GM23338 (cell line): Measurements from ENCODE around the gene DIP2C. TPM values are rescaled to one million over a fixed set of nuclear protein-coding genes. Genes with fewer than 3 reads are reported as not detected.

ENCODE experiments used
- ATAC-seq: fragments of 200-7000 bp; cut with Tn5 transposase; 3 replicates; pipeline ENCODE4 v1.9.1; 2020
- DNase-seq: peaks from one replicate; pipeline ENCODE4 v3.0.0-alpha.2; 2015; ENCODE audit warnings: low spot score
- H2AFZ ChIP-seq: fragments of 200-600 bp; sonication (generic); 2 replicates; pipeline ENCODE4 v1.8.0; 2016; ENCODE audit warnings: antibody characterized with exemption, mild to moderate bottlenecking, moderate library complexity
- H3F3A ChIP-seq: fragments of 200-600 bp; sonication (generic); replicated peaks from 2 replicates; pipeline ENCODE4 v1.8.0; 2017; ENCODE audit warnings: antibody characterized with exemption, mixed run types, low read depth
- H3K27ac ChIP-seq: fragments of 200-600 bp; sonication (generic); 2 replicates; pipeline ENCODE4 v1.6.1; 2016; ENCODE audit warnings: low read depth
- H3K27me3 ChIP-seq: fragments of 200-600 bp; sonication (generic); 2 replicates; pipeline ENCODE4 v1.8.0; 2016; ENCODE audit warnings: mild to moderate bottlenecking, mixed run types, moderate library complexity; ENCODE audit not compliant: insufficient read depth
- H3K36me3 ChIP-seq: fragments of 200-600 bp; sonication (generic); 2 replicates; pipeline ENCODE4 v1.8.0; 2016; ENCODE audit warnings: mild to moderate bottlenecking; ENCODE audit not compliant: insufficient read depth
- H3K4me1 ChIP-seq: fragments of 200-600 bp; sonication (generic); 2 replicates; pipeline ENCODE4 v1.8.0; 2016; ENCODE audit warnings: mild to moderate bottlenecking, moderate library complexity; ENCODE audit not compliant: insufficient read depth
- H3K4me2 ChIP-seq: fragments of 200-600 bp; sonication (generic); 2 replicates; pipeline ENCODE4 v1.7.1; 2017; ENCODE audit warnings: mixed run types
- H3K4me3 ChIP-seq: fragments of 200-600 bp; sonication (generic); 2 replicates; pipeline ENCODE4 v1.6.1; 2016; ENCODE audit warnings: mixed run types
- H3K79me2 ChIP-seq: fragments of 200-600 bp; sonication (generic); replicated peaks from 2 replicates; pipeline ENCODE4 v1.8.0; 2017; ENCODE audit warnings: mild to moderate bottlenecking; ENCODE audit not compliant: insufficient read depth
- H3K9me2 ChIP-seq: fragments of 200-600 bp; sonication (generic); 2 replicates; pipeline ENCODE4 v1.8.0; 2017; ENCODE audit not compliant: insufficient read depth
- H4K20me1 ChIP-seq: fragments of 200-600 bp; sonication (generic); replicated peaks from 2 replicates; pipeline ENCODE4 v1.8.0; 2017; ENCODE audit warnings: mild to moderate bottlenecking; ENCODE audit not compliant: insufficient read depth
- H3K27ac Mint-ChIP-seq: 2 replicates; pipeline ENCODE4 v1.8.0; 2020; ENCODE audit warnings: inconsistent platforms, mild to moderate bottlenecking, moderate library complexity, mixed read lengths
- H3K27me3 Mint-ChIP-seq: 3 replicates; pipeline ENCODE4 v1.8.0; 2022; ENCODE audit warnings: low read depth, mild to moderate bottlenecking, moderate library complexity, mixed read lengths, inconsistent platforms; ENCODE audit not compliant: insufficient read depth, poor library complexity
- H3K36me3 Mint-ChIP-seq: 3 replicates; pipeline ENCODE4 v1.8.0; 2021; ENCODE audit warnings: low read depth, mild to moderate bottlenecking, inconsistent platforms, moderate library complexity, mixed read lengths
- H3K4me1 Mint-ChIP-seq: 3 replicates; pipeline ENCODE4 v1.8.0; 2020; ENCODE audit warnings: mild to moderate bottlenecking, inconsistent platforms, mixed read lengths
- H3K4me3 Mint-ChIP-seq: 3 replicates; pipeline ENCODE4 v1.8.0; 2021; ENCODE audit warnings: moderate library complexity, mild to moderate bottlenecking, inconsistent platforms, mixed read lengths
- H3K9me3 Mint-ChIP-seq: 3 replicates; pipeline ENCODE4 v1.8.0; 2020; ENCODE audit warnings: moderate library complexity, mild to moderate bottlenecking, inconsistent platforms, mixed read lengths
- CREB1 ChIP-seq: fragments of 250-450 bp; sonication (Bioruptor Pico); IDR thresholded peaks from 2 replicates; pipeline ENCODE4 v1.5.0; 2020; ENCODE audit warnings: low read depth, mild to moderate bottlenecking, moderate library complexity
- CTCF ChIP-seq, 2 experiments: fragments of 200-600 bp in 1 of 2; sonication (generic) in 1 of 2; conservative IDR thresholded peaks; 2 replicates each; pipeline versions ENCODE4 v1.5.1 to v1.6.1; 2016 to 2017; ENCODE audit warnings: antibody characterized with exemption in 2 of 2, low read depth in 2 of 2, mild to moderate bottlenecking in 2 of 2, moderate library complexity in 1 of 2
- EZH2 ChIP-seq: fragments of 200-600 bp; sonication (generic); IDR thresholded peaks from one replicate; pipeline ENCODE4 v1.8.0; 2017; ENCODE audit warnings: antibody characterized with exemption, mild to moderate bottlenecking, low read depth; ENCODE audit not compliant: unreplicated experiment
- EZH2phosphoT487 ChIP-seq: fragments of 200-600 bp; sonication (generic); IDR thresholded peaks from one replicate; pipeline ENCODE4 v1.8.1; 2018; ENCODE audit warnings: antibody characterized with exemption; ENCODE audit not compliant: unreplicated experiment
- JUNB ChIP-seq: IDR thresholded peaks from one replicate; pipeline ENCODE4 v1.6.1; 2016; ENCODE audit warnings: antibody characterized with exemption; ENCODE audit not compliant: unreplicated experiment
- NANOG ChIP-seq: IDR thresholded peaks from 2 replicates; pipeline ENCODE4 v1.6.1; 2016; ENCODE audit warnings: antibody characterized with exemption, borderline replicate concordance
- POLR2AphosphoS5 ChIP-seq: IDR thresholded peaks from 2 replicates; pipeline ENCODE4 v1.6.1; 2016; ENCODE audit warnings: antibody characterized with exemption, low read depth
- STAT1 ChIP-seq: IDR thresholded peaks from one replicate; pipeline ENCODE4 v1.6.1; 2016; ENCODE audit warnings: antibody characterized with exemption; ENCODE audit not compliant: unreplicated experiment
- ZNF114 ChIP-seq: fragments of 250-450 bp; sonication (Bioruptor Pico); IDR thresholded peaks from 2 replicates; pipeline ENCODE4 v1.5.0; 2020; ENCODE audit warnings: mild to moderate bottlenecking, moderate library complexity
- ZNF331 ChIP-seq: fragments of 250-450 bp; sonication (Bioruptor Pico); IDR thresholded peaks from 2 replicates; pipeline ENCODE4 v1.5.0; 2020; ENCODE audit warnings: low read depth, mild to moderate bottlenecking, moderate library complexity
- polyA plus RNA-seq: library from polyadenylated mRNA; unstranded; fragments of >200 nt; fragmentation: Nextera tagmentation; extraction: Ambion mirVana; gene quantifications from 2 replicates; pipeline ENCODE4 v1.2.1, GENCODE V29; 2016
- total RNA-seq: library from RNA; depleted of rRNA; stranded (reverse); fragments of >200 nt; shearing (Covaris generic); gene quantifications from 2 replicates; pipeline ENCODE4 v1.2.3, GENCODE V29; 2014
- TF ChIP-seq, protein P1 (sequence below): IDR thresholded peaks from 2 replicates; pipeline ENCODE4 v1.6.1; 2016; ENCODE audit warnings: antibody characterized with exemption
- TF ChIP-seq, protein P2 (sequence below): fragments of 250-450 bp; sonication (Bioruptor Pico); IDR thresholded peaks from 2 replicates; pipeline ENCODE4 v1.5.0; 2020; ENCODE audit warnings: mild to moderate bottlenecking, moderate library complexity

DIP2C gene
- total and polyA plus RNA-seq, 2 experiments from 2014 or later = 5.1 to 7.7 TPM

GRCh38 chr10:422241-422640, 267.2 kb downstream of the DIP2C start (continued):
- TF ChIP-seq, protein P1, sequence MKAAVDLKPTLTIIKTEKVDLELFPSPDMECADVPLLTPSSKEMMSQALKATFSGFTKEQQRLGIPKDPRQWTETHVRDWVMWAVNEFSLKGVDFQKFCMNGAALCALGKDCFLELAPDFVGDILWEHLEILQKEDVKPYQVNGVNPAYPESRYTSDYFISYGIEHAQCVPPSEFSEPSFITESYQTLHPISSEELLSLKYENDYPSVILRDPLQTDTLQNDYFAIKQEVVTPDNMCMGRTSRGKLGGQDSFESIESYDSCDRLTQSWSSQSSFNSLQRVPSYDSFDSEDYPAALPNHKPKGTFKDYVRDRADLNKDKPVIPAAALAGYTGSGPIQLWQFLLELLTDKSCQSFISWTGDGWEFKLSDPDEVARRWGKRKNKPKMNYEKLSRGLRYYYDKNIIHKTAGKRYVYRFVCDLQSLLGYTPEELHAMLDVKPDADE = no peak
- no peak for TF ChIP-seq NANOG
- TF ChIP-seq STAT1 = no peak
- no peak for TF ChIP-seq ZNF114

GRCh38 chr10:421170-421569, 268.3 kb downstream of the DIP2C start:
- no peak overlapping the region for H3K4me3 Mint-ChIP-seq
- no peaks in the 10 kb centered on the region for H3K9me3 Mint-ChIP-seq
- Histone ChIP-seq H4K20me1 (peaks cover 5% of the 10 kb centered on the region; the same call in 1 of the 2 replicates), H3K27ac (no peak overlapping the region), H3K79me2 (no peaks in the 10 kb centered on the region), H3K4me1 (no peaks in the 10 kb centered on the region), H3K4me3 (no peak overlapping the region), H3K4me2 (no peak overlapping the region), H3K9me2 (no peaks in the 10 kb centered on the region), H3F3A (no peaks in the 10 kb centered on the region), H2AFZ (no peak overlapping the region), H3K36me3 (no peaks in the 10 kb centered on the region), H3K27me3 (no peaks in the 10 kb centered on the region)
- H3K27ac Mint-ChIP-seq = no peak overlapping the region
- DNase-seq = no peak
- no peak for ATAC-seq
- H3K36me3 Mint-ChIP-seq = peaks cover 3% of the 10 kb centered on the region; the same call in 2 of the 3 replicates
- H3K4me1 Mint-ChIP-seq = 0 out of 3 replicates have a peak, but pooled peaks cover 2% of the 10 kb centered on the region
- H3K27me3 Mint-ChIP-seq = peaks cover 3% of the 10 kb centered on the region
- TF ChIP-seq JUNB (no peak), CTCF (conservative IDR thresholded peaks at IDR 0.05; ENCODE audit: low read depth in 2 of 2) (no peak), CREB1 (CRISPR knock-in tag) (no peak), POLR2AphosphoS5 (no peak), NANOG (no peak), STAT1 (no peak), EZH2phosphoT487 (no peak), ZNF331 (no peak), EZH2 (no peak)
- TF ChIP-seq, protein P1 = no peak
- TF ChIP-seq, protein P2, sequence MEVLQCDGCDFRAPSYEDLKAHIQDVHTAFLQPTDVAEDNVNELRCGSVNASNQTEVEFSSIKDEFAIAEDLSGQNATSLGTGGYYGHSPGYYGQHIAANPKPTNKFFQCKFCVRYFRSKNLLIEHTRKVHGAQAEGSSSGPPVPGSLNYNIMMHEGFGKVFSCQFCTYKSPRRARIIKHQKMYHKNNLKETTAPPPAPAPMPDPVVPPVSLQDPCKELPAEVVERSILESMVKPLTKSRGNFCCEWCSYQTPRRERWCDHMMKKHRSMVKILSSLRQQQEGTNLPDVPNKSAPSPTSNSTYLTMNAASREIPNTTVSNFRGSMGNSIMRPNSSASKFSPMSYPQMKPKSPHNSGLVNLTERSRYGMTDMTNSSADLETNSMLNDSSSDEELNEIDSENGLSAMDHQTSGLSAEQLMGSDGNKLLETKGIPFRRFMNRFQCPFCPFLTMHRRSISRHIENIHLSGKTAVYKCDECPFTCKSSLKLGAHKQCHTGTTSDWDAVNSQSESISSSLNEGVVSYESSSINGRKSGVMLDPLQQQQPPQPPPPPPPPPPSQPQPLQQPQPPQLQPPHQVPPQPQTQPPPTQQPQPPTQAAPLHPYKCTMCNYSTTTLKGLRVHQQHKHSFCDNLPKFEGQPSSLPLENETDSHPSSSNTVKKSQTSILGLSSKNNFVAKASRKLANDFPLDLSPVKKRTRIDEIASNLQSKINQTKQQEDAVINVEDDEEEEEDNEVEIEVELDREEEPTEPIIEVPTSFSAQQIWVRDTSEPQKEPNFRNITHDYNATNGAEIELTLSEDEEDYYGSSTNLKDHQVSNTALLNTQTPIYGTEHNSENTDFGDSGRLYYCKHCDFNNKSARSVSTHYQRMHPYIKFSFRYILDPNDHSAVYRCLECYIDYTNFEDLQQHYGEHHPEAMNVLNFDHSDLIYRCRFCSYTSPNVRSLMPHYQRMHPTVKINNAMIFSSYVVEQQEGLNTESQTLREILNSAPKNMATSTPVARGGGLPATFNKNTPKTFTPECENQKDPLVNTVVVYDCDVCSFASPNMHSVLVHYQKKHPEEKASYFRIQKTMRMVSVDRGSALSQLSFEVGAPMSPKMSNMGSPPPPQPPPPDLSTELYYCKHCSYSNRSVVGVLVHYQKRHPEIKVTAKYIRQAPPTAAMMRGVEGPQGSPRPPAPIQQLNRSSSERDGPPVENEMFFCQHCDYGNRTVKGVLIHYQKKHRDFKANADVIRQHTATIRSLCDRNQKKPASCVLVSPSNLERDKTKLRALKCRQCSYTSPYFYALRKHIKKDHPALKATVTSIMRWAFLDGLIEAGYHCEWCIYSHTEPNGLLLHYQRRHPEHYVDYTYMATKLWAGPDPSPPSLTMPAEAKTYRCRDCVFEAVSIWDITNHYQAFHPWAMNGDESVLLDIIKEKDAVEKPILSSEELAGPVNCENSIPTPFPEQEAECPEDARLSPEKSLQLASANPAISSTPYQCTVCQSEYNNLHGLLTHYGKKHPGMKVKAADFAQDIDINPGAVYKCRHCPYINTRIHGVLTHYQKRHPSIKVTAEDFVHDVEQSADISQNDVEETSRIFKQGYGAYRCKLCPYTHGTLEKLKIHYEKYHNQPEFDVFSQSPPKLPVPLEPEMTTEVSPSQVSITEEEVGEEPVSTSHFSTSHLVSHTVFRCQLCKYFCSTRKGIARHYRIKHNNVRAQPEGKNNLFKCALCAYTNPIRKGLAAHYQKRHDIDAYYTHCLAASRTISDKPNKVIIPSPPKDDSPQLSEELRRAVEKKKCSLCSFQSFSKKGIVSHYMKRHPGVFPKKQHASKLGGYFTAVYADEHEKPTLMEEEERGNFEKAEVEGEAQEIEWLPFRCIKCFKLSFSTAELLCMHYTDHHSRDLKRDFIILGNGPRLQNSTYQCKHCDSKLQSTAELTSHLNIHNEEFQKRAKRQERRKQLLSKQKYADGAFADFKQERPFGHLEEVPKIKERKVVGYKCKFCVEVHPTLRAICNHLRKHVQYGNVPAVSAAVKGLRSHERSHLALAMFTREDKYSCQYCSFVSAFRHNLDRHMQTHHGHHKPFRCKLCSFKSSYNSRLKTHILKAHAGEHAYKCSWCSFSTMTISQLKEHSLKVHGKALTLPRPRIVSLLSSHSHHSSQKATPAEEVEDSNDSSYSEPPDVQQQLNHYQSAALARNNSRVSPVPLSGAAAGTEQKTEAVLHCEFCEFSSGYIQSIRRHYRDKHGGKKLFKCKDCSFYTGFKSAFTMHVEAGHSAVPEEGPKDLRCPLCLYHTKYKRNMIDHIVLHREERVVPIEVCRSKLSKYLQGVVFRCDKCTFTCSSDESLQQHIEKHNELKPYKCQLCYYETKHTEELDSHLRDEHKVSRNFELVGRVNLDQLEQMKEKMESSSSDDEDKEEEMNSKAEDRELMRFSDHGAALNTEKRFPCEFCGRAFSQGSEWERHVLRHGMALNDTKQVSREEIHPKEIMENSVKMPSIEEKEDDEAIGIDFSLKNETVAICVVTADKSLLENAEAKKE (CRISPR knock-in tag) = no peak
